GM18517 (cell line): ENCODE measurements around the gene PIP5K1B.

Source experiments
- ATAC-seq: cut with Tn5 transposase; IDR thresholded peaks from one replicate; pipeline ENCODE4 v1.9.1; 2021; ENCODE audit warnings: mild to moderate bottlenecking, moderate library complexity; ENCODE audit not compliant: unreplicated experiment

The PIP5K1B gene

GRCh38 chr9:68732405-68733020 is 27.5 kb downstream of the PIP5K1B start:
- ATAC-seq, result no peak

DNA sequence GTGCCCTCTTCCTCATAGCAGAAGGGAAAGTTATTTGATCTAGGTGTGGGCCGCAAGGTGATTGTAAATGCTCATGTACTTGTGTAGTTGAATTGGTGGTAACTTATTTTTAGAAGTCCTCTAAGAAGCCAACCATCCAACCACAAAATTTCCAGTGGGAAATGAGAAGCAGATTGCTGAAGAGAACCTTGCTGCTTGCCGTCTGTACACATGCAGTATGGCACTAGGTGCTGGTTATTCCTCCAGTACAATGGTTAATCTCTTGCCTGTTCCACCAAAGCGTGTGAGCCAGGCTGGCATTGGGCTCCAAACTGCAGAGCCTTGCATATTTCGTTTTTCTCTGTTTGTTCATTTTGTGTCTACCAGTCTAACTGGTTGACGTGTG is 28.0 kb downstream of the PIP5K1B start:
- ATAC-seq, result no peak

- ATAC-seq, result no peak
Observed at GRCh38 chr9:68738358-68738757, 33.3 kb downstream of the PIP5K1B start.

DNA sequence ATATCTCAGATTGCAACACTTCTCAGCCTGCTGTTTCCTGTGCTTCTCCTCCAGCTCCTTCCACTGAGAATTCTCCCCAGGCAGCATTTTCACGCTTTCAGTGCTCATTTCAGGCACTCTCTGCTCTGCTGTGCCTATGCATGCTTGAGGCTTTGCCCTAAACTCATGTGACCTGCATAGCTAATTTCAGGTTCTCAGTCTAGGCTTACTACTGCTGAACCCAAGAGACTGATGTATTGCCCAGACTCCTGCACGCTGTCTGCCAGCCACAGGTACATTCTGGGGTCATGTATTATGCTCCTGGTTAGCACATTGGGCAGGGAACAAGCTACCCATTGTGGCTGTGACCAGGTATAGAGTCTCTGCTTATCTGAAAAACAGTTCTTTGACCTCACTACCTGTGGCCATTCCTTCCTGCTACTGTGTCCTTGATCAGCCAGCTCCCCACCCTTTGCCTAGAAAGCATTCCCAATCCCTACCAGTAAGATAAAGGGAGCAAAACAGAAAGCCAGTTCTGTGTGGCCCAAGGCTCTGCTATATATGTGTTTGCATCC is 34.7 kb downstream of the PIP5K1B start:
- no peak for ATAC-seq

GRCh38 chr9:68740561-68740960 is 35.5 kb downstream of the PIP5K1B start:
- ATAC-seq, result no peak

- ATAC-seq, result no peak
Observed at GRCh38 chr9:68741234-68741633, 36.2 kb downstream of the PIP5K1B start.

- no peak for ATAC-seq
Observed at GRCh38 chr9:68741704-68742332, 36.8 kb downstream of the PIP5K1B start.

DNA sequence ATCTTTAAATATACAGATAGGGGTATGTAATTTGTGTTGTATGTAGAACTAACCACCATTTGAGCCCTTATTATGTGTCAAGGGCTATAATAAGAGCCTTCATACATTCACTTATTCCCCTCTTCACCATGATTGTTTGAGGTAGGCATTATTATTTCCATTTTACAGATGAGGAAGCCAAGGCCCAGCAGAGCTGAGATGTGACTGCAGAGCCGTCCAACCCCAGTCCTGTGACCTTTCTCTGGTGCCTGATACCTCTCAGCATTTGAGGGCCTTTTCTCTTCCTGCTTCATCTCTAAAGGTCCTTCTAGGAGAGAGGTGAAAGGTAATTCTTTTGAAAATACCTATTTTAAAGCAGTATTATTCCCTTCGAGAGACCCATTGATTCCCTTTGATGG is 37.3 kb downstream of the PIP5K1B start:
- no peak for ATAC-seq

DNA sequence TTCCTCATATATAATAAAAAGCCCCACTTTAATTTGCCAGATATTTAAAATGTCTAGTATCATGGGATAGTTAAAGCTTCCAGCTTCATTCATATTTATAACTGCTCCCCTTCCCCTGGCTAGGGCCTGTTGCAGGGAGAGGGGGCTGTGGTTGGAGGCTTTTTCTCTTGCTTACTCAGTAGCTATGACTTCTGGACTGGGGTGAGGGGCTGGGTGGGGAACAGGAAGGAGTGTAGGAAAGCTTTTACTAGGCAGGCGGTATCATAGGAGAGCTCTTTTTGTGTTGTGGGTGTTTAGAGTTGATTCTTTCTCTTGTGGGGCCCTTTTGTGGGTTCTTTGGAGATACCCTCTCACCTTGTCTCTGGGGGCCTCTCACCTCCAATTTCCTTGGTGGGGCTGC is 39.4 kb downstream of the PIP5K1B start:
- no peak for ATAC-seq

DNA sequence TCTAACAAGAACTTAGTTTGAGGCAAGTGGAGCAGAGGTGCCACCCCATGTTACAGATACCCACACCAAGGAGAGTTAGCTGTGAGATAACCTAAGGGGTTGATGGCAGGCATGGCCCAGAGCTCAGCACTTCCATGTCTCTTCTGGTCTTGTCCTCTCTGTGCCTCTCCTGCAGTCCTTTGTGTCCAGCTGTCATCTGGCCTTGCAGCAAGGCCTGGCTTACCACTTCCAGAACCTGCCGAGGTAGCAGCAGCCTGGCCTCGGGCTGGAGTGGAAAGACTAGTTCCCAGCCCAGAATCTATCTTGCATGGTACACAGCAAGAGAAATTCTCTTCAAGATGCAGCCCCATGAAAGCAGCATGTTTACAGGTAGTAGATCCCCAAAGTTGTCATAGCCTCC is 41.5 kb downstream of the PIP5K1B start:
- no peak for ATAC-seq

DNA sequence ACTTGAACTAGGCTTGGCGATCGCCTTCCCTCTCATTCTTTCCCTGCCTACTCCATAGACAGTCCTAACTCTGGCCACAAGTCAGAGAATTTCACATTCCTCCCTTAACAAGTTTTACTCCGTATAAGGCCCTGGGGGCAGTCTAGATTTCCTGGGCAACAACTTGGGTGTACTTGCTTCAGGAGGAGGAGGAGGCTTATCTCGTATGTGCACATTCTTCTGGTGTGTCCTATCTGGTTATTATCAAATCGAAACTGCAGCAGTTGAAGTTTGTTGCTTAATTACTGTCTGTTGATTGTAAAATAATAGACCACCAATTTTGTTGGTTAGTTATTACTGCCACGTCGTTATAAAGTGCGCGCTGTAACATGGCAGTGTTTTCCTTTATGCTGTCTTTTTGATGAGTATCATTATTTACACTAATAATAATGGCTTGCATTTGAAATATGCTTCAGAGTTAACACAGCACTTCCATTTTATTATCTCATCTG is 42.0 kb downstream of the PIP5K1B start:
- ATAC-seq, result no peak

- no peak for ATAC-seq
Observed at GRCh38 chr9:68749135-68749534, 44.1 kb downstream of the PIP5K1B start.

GRCh38 chr9:68749579-68750159 is 44.6 kb downstream of the PIP5K1B start:
- no peak for ATAC-seq

DNA sequence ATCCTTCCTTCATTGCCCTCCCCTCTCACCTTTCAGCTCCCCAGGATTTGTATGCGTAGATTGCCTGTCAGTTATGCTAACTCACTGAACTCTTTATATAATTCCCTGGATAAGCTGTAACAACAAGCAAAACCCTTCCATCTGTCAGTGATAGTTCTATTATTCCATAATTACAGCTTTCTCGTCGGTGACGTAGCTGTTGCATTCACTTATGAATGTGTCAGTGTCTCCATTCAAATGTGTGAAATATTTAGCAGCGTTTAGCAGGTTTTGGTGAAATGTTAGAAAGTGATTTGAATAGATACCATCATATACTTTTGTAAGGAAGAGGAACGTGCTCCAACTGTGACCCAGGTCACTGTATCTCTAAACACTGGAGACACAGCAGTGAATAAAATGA is 45.2 kb downstream of the PIP5K1B start:
- no peak for ATAC-seq

DNA sequence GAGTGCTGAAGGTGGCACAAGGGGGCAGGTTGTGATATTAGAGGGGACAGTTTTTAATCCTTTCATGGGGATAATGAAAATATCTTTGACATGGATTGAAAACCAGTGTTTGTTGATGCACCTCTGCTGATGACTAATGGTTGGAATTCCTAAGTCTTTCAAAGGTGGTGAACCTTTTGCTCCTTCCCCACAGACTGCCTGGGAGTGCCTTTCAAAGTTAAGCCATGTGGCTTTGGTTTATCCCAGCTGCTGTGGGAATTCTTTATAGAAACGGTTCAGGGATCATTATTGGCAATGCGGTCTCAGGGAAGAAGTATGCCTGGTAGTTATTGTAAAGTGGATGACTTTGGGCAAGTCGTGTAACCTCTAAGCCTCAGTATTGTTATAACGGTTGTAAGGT is 45.7 kb downstream of the PIP5K1B start:
- no peak for ATAC-seq

GRCh38 chr9:68751556-68751955 is 46.5 kb downstream of the PIP5K1B start:
- ATAC-seq, result no peak

DNA sequence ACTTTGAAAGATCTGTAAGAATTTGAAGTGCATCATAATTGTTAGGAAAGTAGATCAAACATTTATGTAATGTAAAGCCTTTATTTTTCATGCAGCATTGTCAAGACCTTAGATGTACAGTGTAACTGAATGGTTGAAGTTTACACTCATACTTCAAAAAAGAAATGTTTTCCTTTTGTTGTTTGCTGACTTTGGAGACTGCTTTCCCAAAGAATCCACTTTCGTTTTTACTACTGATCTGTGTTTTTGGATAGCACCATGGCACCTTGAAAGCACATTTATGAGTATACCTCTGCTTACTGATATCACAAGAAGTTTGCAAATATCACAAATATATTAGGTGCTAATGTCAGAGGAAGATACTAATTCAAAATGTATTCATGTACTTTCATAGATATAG is 50.0 kb downstream of the PIP5K1B start:
- ATAC-seq, result no peak

DNA sequence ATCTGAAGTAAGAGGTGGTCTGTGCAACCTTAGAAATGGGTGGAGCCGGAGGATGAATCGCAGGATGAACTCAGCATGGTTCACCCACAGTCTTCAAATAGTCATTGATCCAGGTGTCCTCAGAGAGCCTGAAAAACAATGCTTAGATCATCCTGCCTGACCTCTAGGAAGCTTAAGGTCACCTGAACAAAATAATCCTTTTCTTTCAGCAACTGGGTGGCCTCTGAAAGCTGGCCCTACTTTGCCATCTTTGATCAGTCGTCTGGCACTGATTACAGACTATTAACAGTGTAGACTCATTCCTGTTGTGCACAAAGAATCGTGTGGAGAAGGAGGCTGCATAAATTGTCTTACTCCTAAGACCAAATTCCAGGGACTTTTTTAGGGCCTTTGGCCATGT is 50.7 kb downstream of the PIP5K1B start:
- ATAC-seq, result no peak

- ATAC-seq, result no peak
Observed at GRCh38 chr9:68759981-68760673, 55.1 kb downstream of the PIP5K1B start.

DNA sequence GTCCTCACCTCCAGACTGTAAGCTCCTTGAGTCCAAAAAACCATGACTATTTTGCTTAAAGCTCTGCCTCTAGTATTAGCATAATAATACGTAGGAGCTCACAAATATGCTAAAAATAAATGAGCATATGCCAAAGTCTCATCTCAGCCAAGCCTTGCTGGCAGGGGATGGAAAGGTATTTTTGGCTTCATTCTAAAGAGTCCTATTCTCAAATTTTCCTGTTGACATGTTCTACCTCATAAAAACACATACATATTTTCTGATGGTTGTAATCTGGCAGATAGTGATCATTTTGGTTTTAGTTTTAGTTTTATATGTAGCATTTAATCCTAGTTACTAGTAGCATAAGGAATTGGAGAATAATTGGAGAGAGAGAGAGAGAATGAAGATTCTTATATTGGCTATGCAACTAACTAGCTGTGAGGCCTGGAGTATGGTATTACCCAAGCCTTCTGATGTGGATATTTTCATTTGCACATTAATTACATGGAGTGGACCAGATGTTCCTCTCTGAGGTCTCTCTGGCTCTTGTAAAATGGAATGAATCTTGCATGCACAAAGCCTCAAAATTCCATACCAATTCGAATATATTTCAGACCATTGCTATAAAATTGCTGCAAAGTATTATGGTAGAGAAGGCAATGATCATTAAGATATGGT is 55.8 kb downstream of the PIP5K1B start:
- no peak for ATAC-seq

- no peak for ATAC-seq
Observed at GRCh38 chr9:68762570-68762969, 57.5 kb downstream of the PIP5K1B start.
